H1 (cell line): Measurements from ENCODE around the gene GLS.

Experiments
- ATF2 ChIP-seq: IDR thresholded peaks from 2 replicates; pipeline ENCODE4 v1.6.1; 2012; ENCODE audit warnings: low read length, inconsistent platforms
- CTCF ChIP-seq, 3 experiments: IDR thresholded peaks; 1 replicate in 2 of 3; 2 replicates in 1 of 3; pipeline versions ENCODE4 v1.5.1 to v1.6.1; 2011; ENCODE audit warnings: low read length in 3 of 3, mild to moderate bottlenecking in 3 of 3, inconsistent platforms in 2 of 3, low read depth in 1 of 3, moderate library complexity in 1 of 3; ENCODE audit not compliant: insufficient read depth in 1 of 3; ENCODE audit errors: control extremely low read depth in 1 of 3
- EZH2 ChIP-seq: fragments of 200-600 bp; sonication (generic); IDR thresholded peaks from 2 replicates; pipeline ENCODE4 v1.7.1; 2012; ENCODE audit warnings: low read depth, mild to moderate bottlenecking, moderate library complexity, low read length, inconsistent platforms; ENCODE audit not compliant: severe bottlenecking
- GABPA ChIP-seq: IDR thresholded peaks from 2 replicates; pipeline ENCODE4 v1.6.1; 2011; ENCODE audit warnings: mild to moderate bottlenecking, low read length, moderate library complexity, borderline replicate concordance; ENCODE audit not compliant: insufficient read depth
- MAFK ChIP-seq: IDR thresholded peaks from 2 replicates; pipeline ENCODE4 v1.6.1; 2012; ENCODE audit warnings: low read depth, mild to moderate bottlenecking, improper control_type of control experiment, low read length
- POU5F1 ChIP-seq: IDR thresholded peaks from 2 replicates; pipeline ENCODE4 v1.6.1; 2011; ENCODE audit warnings: low read depth, mild to moderate bottlenecking, low read length, moderate library complexity
- RAD21 ChIP-seq, 2 experiments: IDR thresholded peaks in 1 of 2; conservative IDR thresholded peaks in 1 of 2; 2 replicates each; pipeline ENCODE4 v1.6.1; 2011; ENCODE audit warnings: low read depth in 2 of 2, low read length in 2 of 2, improper control_type of control experiment in 1 of 2, inconsistent platforms in 1 of 2, mild to moderate bottlenecking in 1 of 2, moderate library complexity in 1 of 2

DNA sequence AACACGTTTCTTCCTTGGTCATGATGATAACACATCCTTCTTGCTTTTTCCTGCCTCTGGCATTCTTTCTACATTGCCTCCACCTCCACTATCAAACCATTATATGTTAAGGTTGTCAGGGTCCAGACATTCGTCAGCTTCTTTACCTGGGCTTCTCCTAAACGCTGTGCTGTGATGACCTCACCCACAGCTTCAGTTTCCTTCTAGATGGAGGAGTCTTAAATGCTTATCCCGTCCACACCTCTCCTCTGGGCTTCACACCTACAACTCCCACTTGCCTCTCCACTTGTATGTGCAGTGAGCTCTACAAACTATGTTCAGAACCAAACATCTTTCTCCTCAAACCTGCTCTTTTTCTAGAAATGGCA, 134.0 kb downstream of the GLS start:
- no peak for TF ChIP-seq CTCF (IDR thresholded peaks at IDR 0.05; ENCODE audit: control extremely low read depth in 1 of 3, insufficient read depth in 1 of 3, low read depth in 1 of 3, low read length in 3 of 3)
- TF ChIP-seq MAFK, result no peak
- TF ChIP-seq EZH2, result no peak
- TF ChIP-seq POU5F1, result no peak
- TF ChIP-seq RAD21 (IDR thresholded peaks at IDR 0.05 in 1 of 2, conservative IDR thresholded peaks at IDR 0.05 in 1 of 2; ENCODE audit: low read depth in 2 of 2, low read length in 2 of 2), result no peak
- TF ChIP-seq ATF2, result no peak
- no peak for TF ChIP-seq GABPA
